Tibial nerve (tissue), 4 donors: ENCODE measurements around the gene VSIG10. TPM values are rescaled to one million over a fixed set of nuclear protein-coding genes. Genes with fewer than 3 reads are reported as not detected.
A peak's percentile ranks its signal among the peaks of the same experiment; 100 is the strongest.

Experiments
- DNase-seq, 2 donors: peaks; one replicate each; pipeline ENCODE4 v3.0.0-alpha.2; 2019; ENCODE audit warnings: low spot score in 2 of 2
- H3K27ac ChIP-seq, 4 donors: fragments of 200-600 bp; sonication (generic) in 3 of 4; one replicate each; pipeline ENCODE4 v1.5.1; 2017 to 2019; ENCODE audit warnings: mild to moderate bottlenecking in 1 of 4
- H3K27me3 ChIP-seq, 2 donors: fragments of 200-600 bp; sonication (generic) in 1 of 2; one replicate each; pipeline versions ENCODE4 v1.5.1 to v1.6.0; 2017 to 2019
- H3K36me3 ChIP-seq, 3 donors: fragments of 200-600 bp; sonication (generic); one replicate each; pipeline ENCODE4 v1.5.1; 2018 to 2019
- H3K4me1 ChIP-seq, 4 donors: fragments of 200-600 bp; sonication (generic) in 3 of 4; one replicate each; pipeline ENCODE4 v1.5.1; 2017 to 2019
- H3K4me3 ChIP-seq, 4 donors: fragments of 200-600 bp; sonication (generic) in 3 of 4; one replicate each; pipeline ENCODE4 v1.5.1; 2017 to 2019; ENCODE audit warnings: mild to moderate bottlenecking in 1 of 4, moderate library complexity in 1 of 4
- H3K9me3 ChIP-seq, 4 donors: fragments of 200-600 bp; sonication (generic) in 3 of 4; one replicate each; pipeline ENCODE4 v1.5.1; 2017 to 2019
- EP300 ChIP-seq, 2 donors: sonication (generic); formaldehyde crosslinking; IDR thresholded peaks; one replicate each; pipeline ENCODE4 v1.6.1; 2017; ENCODE audit warnings: antibody characterized with exemption in 2 of 2, mild to moderate bottlenecking in 1 of 2
- POLR2A ChIP-seq, 2 donors: fragments of 450-650 bp; IDR thresholded peaks; one replicate each; pipeline ENCODE4 v1.6.1; 2017; ENCODE audit warnings: antibody characterized with exemption in 2 of 2, mild to moderate bottlenecking in 2 of 2, moderate library complexity in 2 of 2
- WGBS, 2 donors: methylation state at CpG; one replicate each; pipeline ENCODE4 v1.1.5; 2018; 5-methylcytosine and 5-hydroxymethylcytosine counted together
- total RNA-seq, 4 donors: library from RNA; depleted of rRNA; stranded (reverse); fragments of >200 nt; gene quantifications; one replicate each; pipeline ENCODE4 v1.1.0, GENCODE V29; 2016
- TF ChIP-seq, protein P1 (sequence below), 5 experiments: fragments of 200-600 bp in 3 of 5; fragments of 450-650 bp in 2 of 5; sonication (generic) in 3 of 5; IDR thresholded peaks; one replicate each; pipeline ENCODE4 v1.5.1; 2016 to 2019; ENCODE audit warnings: antibody characterized with exemption in 5 of 5, mild to moderate bottlenecking in 3 of 5, moderate library complexity in 2 of 5

VSIG10 gene
- total RNA-seq, 4 donors from 2014 or later, result 26.8 to 53.1 (median 34.0) TPM

DNA sequence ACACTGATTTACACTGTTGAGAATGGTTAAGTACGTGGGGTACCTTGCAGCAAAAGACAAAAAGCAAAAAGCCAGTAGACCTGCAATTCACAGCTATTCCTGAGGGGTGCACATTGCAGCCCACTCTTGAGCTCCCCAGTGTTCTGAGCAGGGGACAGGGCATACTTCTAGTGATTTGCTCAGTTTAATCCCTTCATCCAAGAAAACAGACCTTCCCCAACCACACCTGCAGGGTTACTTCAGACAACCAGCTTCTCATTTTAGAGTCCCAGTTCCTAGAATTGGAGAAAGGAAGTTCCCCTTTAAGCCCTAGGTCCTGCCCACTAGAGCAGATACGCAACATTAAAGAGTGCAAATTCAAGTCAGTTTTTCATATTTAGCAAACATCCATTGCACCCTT lies 39.2 kb downstream of the VSIG10 start:
- DNase-seq, result no peak
- Histone ChIP-seq H3K27me3 (no peaks in the 10 kb centered on the region), H3K36me3 (peaks cover 0 to 5% (median 3%) of the 10 kb centered on the region in 3 donors), H3K27ac (peak overlapping the region in 2 of 4 donors; percentile 23 to 24), H3K4me3 (no peak overlapping the region), H3K9me3 (no peaks in the 10 kb centered on the region), H3K4me1 (peaks cover 0 to 30% (median 10%) of the 10 kb centered on the region in 4 donors)
- WGBS, 2 donors, result 29 to 39% methylated on average over 2 of the region's 2 CpGs
- no peak for TF ChIP-seq POLR2A (IDR thresholded peaks at IDR 0.05)
- TF ChIP-seq, protein P1, sequence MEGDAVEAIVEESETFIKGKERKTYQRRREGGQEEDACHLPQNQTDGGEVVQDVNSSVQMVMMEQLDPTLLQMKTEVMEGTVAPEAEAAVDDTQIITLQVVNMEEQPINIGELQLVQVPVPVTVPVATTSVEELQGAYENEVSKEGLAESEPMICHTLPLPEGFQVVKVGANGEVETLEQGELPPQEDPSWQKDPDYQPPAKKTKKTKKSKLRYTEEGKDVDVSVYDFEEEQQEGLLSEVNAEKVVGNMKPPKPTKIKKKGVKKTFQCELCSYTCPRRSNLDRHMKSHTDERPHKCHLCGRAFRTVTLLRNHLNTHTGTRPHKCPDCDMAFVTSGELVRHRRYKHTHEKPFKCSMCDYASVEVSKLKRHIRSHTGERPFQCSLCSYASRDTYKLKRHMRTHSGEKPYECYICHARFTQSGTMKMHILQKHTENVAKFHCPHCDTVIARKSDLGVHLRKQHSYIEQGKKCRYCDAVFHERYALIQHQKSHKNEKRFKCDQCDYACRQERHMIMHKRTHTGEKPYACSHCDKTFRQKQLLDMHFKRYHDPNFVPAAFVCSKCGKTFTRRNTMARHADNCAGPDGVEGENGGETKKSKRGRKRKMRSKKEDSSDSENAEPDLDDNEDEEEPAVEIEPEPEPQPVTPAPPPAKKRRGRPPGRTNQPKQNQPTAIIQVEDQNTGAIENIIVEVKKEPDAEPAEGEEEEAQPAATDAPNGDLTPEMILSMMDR (IDR thresholded peaks at IDR 0.05), result peak in 1 of 5 experiments; percentile 2

DNA sequence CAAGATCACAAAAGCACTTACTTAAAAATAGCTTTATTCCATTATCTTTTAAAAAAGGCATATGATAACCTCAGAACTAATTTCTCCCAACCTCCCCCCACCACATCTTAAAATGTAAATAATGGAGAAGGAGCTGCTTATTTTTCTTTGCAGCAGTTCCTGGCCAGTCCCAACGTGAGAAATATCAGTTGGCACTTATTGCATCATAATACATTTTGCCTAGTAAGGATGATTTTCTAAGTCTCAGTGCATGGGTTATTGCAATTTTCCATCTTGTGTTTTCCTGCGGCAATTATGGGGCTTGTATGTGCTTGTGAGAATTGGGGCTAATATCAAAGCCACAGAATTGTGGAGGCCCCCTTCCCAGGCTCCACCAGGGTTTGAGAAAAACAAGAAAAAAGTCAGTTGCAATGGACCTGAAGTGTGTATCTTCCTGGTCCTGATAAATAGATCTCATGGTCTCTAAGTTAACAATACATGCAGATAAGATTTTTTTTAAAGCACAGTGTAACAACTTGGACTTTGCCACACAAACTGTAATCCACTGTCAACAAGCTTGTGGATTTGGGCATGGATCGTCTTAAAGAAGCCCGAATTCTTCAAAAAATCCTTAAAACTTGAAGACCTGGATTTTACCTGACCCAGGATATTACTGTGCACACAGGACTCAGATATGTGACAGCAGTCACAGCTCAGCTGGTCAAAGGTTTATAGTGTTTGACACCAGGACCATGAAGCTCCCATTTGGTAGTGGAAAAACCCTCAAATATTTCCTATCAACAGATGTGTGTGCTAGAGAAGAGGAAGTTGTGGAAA lies 40.0 kb downstream of the VSIG10 start:
- Histone ChIP-seq H3K4me3 (no peak overlapping the region), H3K4me1 (peaks cover 0 to 38% (median 13%) of the 10 kb centered on the region in 4 donors), H3K36me3 (peaks cover 0 to 4% (median 3%) of the 10 kb centered on the region in 3 donors), H3K9me3 (no peaks in the 10 kb centered on the region), H3K27ac (no peak overlapping the region), H3K27me3 (no peaks in the 10 kb centered on the region)
- WGBS, 2 donors, result 73 to 74% methylated on average over 4 of the region's 4 CpGs
- DNase-seq, result no peak
- TF ChIP-seq, protein P1 (IDR thresholded peaks at IDR 0.05), result no peak
- no peak for TF ChIP-seq POLR2A (IDR thresholded peaks at IDR 0.05)
- no peak for TF ChIP-seq EP300 (IDR thresholded peaks at IDR 0.05)

DNA sequence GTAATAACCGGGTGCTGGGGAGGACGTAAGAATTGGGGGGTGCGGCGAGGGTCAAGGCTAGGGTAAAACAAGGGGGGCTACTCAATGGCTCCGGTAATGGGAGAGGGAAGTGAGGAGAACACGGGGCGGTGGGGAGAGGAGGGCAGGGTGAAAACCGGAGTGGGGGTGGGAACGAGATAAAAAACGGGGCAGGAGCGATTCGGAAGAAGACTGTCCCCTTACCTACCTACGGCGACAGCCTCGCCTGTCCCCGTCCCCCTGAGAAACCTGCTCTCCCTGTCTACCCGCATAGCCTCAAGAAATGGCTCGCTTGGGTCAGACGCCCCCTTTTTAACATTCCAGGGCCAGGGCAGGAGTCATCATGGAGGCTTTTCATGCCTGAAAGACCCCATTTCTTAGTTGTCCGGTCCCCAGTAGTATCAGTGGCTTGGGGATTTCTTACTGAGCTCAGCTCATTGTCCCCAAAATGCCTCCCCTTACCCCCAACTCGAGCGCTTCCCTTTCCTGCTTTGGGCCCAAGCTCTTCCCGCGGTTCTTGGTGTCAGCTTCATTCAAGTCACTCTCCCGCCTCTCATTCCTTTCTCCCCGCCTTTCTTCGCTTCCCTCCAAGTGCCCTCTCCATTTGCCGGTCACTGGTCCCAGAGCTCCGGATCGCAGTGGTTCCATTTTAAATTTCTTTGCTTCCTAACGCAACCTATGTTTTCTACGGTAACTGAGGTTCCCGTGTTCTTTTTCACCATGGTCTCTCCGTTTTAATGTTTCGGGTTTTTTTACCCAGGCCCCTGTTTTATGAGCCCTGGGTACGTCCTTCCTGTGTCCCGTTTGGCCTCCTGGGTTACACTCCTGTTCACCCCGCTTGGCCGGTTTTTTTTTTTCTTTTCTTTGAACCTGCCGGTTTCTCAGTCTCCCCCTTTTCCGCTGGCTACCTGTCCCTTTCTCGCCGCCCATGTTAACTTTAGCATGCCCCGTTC lies 41.7 kb downstream of the VSIG10 start:
- Histone ChIP-seq H3K4me3 (peak overlapping the region; percentile 73 to 90 (median 84)), H3K9me3 (no peaks in the 10 kb centered on the region), H3K36me3 (peaks cover 0 to 4% (median 3%) of the 10 kb centered on the region in 3 donors), H3K4me1 (peaks cover 0 to 49% (median 13%) of the 10 kb centered on the region in 4 donors), H3K27ac (peak overlapping the region; percentile 92 to 99 (median 96)), H3K27me3 (no peaks in the 10 kb centered on the region)
- DNase-seq, result peak in 1 of 2 donors; percentile 32
- TF ChIP-seq EP300 (IDR thresholded peaks at IDR 0.05) (no peak), POLR2A (IDR thresholded peaks at IDR 0.05) (peak in 1 of 2 donors; percentile 25)
- WGBS, 2 donors, result 2 to 4% methylated on average over 44 of the region's 44 CpGs

DNA sequence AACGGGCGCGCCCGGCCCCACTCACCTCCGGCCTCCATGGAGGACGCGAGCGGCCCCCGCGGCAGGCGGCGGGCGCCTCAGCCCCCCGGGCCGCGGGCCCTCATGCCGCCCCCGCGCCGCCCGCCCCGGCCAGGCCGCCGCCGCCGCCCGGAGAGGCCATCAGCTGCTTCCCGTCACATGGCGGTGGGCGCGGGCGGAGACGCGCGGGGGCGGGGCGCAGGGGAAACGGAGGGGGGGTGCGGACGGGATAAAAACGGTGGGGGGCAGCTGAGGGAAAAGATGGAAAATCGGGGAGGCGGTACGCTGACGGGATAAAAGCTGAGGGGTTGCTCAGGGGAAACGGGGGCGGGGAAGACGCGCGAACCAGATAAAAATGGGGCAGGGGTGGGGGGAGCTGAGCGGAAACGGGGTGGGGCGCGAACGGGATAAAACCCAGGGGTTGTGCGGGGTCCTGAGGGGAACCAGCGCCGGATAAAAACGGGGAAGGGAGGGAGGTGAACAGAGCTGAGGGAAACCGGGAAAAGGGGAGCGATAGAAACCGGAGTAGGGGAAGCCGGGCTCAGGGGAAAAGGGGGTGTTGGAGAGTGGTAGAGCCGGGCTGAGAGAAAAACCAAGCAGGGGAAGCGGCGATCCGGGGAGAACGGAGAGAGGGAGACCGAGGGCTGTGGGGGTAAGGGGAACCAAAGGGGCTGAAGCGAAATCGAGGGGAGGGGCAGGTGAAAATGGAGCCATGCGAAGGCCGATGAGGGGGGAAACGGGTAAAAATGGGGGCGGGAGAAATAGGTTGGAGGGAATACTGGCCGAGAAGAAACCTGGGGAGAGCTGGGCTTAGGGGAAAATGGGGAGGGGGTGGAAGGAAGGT lies 42.6 kb downstream of the VSIG10 start, which contains the start of gene WSB2:
TSS of gene WSB2 (minus strand) at position 169 of the 862 bp plus-strand sequence. CDS start at position 38, 131 bp downstream.
- Histone ChIP-seq H3K27ac (peak within 1 kb of the TSS; percentile 92 to 99 (median 96)), H3K4me3 (peak within 1 kb of the TSS; percentile 73 to 90 (median 84)), H3K4me1 (peaks cover 0 to 58% (median 13%) of the 10 kb centered on the region in 4 donors), H3K27me3 (no peaks in the 10 kb centered on the region), H3K36me3 (peaks cover 0 to 3% (median 1%) of the 10 kb centered on the region in 3 donors), H3K9me3 (no peaks in the 10 kb centered on the region)
- DNase-seq, result peak; percentile 69 to 84
- TF ChIP-seq EP300 (IDR thresholded peaks at IDR 0.05), result peak in 1 of 2 donors; percentile 28
- TF ChIP-seq, protein P1 (IDR thresholded peaks at IDR 0.05), result no peak
- 1 to 2% methylated on average over 49 to 54 of the region's 76 CpGs for WGBS, 2 donors
